ENCODE measurements around the gene CXCL5. TPM values are rescaled to one million over a fixed set of nuclear protein-coding genes. Genes with fewer than 3 reads are reported as not detected.

CXCL5 gene
- total and polyA plus RNA-seq, 2 experiments from 2014 or later, result 7.5 to 7.6 TPM

DNA sequence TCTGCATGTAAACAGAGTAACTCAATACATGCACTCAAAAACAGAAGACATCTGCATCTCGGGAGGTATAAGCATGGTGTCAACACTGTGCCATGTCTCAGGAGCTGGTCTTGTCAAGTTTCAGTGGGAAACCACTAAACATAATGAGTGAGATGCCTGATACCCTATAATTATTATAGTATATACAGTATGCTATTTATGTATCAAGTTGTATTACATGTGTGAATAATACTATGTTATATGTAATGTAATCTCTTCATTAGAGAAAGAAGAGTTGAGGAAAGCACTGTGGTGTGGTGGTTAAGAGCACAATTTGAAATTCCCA is 13.0 kb downstream of the CXCL5 start (continued):
- TF ChIP-seq, protein P1, sequence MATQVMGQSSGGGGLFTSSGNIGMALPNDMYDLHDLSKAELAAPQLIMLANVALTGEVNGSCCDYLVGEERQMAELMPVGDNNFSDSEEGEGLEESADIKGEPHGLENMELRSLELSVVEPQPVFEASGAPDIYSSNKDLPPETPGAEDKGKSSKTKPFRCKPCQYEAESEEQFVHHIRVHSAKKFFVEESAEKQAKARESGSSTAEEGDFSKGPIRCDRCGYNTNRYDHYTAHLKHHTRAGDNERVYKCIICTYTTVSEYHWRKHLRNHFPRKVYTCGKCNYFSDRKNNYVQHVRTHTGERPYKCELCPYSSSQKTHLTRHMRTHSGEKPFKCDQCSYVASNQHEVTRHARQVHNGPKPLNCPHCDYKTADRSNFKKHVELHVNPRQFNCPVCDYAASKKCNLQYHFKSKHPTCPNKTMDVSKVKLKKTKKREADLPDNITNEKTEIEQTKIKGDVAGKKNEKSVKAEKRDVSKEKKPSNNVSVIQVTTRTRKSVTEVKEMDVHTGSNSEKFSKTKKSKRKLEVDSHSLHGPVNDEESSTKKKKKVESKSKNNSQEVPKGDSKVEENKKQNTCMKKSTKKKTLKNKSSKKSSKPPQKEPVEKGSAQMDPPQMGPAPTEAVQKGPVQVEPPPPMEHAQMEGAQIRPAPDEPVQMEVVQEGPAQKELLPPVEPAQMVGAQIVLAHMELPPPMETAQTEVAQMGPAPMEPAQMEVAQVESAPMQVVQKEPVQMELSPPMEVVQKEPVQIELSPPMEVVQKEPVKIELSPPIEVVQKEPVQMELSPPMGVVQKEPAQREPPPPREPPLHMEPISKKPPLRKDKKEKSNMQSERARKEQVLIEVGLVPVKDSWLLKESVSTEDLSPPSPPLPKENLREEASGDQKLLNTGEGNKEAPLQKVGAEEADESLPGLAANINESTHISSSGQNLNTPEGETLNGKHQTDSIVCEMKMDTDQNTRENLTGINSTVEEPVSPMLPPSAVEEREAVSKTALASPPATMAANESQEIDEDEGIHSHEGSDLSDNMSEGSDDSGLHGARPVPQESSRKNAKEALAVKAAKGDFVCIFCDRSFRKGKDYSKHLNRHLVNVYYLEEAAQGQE (IDR thresholded peaks at IDR 0.05; ENCODE audit: unreplicated experiment), result no peak
- TF ChIP-seq POLR2AphosphoS5 (IDR thresholded peaks at IDR 0.05; ENCODE audit: low read depth), result no peak
- no peak for TF ChIP-seq NANOG (IDR thresholded peaks at IDR 0.05; ENCODE audit: borderline replicate concordance)
- no peak for TF ChIP-seq STAT1 (IDR thresholded peaks at IDR 0.05; ENCODE audit: unreplicated experiment)

DNA sequence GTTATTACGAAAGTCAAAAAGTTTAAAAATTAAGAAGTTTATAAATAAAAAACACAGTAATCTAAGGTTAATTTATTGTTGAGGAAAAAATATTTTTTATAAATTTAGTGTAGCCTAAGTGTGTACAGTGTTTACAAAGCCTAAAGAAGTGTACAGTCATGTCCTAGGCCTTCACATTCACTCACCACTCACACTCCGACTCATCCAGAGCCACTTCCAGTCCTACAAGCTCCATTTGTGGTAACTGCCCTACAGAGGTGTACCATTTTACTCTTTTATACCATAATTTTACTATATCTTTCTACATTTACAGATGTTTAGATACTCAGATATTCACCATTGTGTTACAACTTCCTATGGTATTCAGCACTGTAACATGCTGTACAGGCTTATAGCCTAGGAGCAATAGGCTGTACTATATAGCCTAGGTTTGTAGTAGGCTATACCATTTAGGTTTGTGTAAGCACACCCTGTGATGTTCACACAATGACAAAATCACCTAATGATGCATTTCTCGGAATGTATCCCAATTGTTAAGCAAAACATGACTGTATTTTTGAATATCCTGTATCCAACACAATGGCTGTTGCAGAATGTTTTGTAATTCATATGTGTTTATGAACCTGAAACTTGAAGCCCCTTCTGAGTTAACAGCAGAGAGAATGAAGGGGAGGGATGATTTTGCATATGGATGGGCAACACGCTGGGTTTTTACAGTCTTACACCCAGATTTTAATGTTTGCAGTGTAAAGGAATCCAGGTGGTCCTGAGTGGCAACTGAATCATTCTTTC is 13.5 kb downstream of the CXCL5 start:
- Mint-ChIP-seq H3K4me1 (peaks cover 40% of the 10 kb centered on the region), H3K9me3 (0 out of 3 replicates have a peak, but pooled peaks cover 4% of the 10 kb centered on the region), H3K27ac (peak overlapping the region; percentile 92), H3K36me3 (ENCODE audit: low read depth) (peaks cover 20% of the 10 kb centered on the region), H3K27me3 (ENCODE audit: insufficient read depth, low read depth, poor library complexity) (peaks cover 3% of the 10 kb centered on the region), H3K4me3 (no peak overlapping the region)
- no peaks in the 10 kb centered on the region for H3K9me2 ChIP-seq (ENCODE audit: insufficient read depth)
- no peaks in the 10 kb centered on the region for H4K20me1 ChIP-seq (replicated peaks; ENCODE audit: insufficient read depth)
- TF ChIP-seq, protein P2, sequence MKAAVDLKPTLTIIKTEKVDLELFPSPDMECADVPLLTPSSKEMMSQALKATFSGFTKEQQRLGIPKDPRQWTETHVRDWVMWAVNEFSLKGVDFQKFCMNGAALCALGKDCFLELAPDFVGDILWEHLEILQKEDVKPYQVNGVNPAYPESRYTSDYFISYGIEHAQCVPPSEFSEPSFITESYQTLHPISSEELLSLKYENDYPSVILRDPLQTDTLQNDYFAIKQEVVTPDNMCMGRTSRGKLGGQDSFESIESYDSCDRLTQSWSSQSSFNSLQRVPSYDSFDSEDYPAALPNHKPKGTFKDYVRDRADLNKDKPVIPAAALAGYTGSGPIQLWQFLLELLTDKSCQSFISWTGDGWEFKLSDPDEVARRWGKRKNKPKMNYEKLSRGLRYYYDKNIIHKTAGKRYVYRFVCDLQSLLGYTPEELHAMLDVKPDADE (IDR thresholded peaks at IDR 0.05), result peak; percentile 58; the same call in 1 of the 2 replicates
- TF ChIP-seq NANOG (IDR thresholded peaks at IDR 0.05; ENCODE audit: borderline replicate concordance), result peak; percentile 99
- TF ChIP-seq, protein P1 (IDR thresholded peaks at IDR 0.05; ENCODE audit: unreplicated experiment), result no peak
- TF ChIP-seq, protein P3, sequence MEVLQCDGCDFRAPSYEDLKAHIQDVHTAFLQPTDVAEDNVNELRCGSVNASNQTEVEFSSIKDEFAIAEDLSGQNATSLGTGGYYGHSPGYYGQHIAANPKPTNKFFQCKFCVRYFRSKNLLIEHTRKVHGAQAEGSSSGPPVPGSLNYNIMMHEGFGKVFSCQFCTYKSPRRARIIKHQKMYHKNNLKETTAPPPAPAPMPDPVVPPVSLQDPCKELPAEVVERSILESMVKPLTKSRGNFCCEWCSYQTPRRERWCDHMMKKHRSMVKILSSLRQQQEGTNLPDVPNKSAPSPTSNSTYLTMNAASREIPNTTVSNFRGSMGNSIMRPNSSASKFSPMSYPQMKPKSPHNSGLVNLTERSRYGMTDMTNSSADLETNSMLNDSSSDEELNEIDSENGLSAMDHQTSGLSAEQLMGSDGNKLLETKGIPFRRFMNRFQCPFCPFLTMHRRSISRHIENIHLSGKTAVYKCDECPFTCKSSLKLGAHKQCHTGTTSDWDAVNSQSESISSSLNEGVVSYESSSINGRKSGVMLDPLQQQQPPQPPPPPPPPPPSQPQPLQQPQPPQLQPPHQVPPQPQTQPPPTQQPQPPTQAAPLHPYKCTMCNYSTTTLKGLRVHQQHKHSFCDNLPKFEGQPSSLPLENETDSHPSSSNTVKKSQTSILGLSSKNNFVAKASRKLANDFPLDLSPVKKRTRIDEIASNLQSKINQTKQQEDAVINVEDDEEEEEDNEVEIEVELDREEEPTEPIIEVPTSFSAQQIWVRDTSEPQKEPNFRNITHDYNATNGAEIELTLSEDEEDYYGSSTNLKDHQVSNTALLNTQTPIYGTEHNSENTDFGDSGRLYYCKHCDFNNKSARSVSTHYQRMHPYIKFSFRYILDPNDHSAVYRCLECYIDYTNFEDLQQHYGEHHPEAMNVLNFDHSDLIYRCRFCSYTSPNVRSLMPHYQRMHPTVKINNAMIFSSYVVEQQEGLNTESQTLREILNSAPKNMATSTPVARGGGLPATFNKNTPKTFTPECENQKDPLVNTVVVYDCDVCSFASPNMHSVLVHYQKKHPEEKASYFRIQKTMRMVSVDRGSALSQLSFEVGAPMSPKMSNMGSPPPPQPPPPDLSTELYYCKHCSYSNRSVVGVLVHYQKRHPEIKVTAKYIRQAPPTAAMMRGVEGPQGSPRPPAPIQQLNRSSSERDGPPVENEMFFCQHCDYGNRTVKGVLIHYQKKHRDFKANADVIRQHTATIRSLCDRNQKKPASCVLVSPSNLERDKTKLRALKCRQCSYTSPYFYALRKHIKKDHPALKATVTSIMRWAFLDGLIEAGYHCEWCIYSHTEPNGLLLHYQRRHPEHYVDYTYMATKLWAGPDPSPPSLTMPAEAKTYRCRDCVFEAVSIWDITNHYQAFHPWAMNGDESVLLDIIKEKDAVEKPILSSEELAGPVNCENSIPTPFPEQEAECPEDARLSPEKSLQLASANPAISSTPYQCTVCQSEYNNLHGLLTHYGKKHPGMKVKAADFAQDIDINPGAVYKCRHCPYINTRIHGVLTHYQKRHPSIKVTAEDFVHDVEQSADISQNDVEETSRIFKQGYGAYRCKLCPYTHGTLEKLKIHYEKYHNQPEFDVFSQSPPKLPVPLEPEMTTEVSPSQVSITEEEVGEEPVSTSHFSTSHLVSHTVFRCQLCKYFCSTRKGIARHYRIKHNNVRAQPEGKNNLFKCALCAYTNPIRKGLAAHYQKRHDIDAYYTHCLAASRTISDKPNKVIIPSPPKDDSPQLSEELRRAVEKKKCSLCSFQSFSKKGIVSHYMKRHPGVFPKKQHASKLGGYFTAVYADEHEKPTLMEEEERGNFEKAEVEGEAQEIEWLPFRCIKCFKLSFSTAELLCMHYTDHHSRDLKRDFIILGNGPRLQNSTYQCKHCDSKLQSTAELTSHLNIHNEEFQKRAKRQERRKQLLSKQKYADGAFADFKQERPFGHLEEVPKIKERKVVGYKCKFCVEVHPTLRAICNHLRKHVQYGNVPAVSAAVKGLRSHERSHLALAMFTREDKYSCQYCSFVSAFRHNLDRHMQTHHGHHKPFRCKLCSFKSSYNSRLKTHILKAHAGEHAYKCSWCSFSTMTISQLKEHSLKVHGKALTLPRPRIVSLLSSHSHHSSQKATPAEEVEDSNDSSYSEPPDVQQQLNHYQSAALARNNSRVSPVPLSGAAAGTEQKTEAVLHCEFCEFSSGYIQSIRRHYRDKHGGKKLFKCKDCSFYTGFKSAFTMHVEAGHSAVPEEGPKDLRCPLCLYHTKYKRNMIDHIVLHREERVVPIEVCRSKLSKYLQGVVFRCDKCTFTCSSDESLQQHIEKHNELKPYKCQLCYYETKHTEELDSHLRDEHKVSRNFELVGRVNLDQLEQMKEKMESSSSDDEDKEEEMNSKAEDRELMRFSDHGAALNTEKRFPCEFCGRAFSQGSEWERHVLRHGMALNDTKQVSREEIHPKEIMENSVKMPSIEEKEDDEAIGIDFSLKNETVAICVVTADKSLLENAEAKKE (CRISPR knock-in tag; IDR thresholded peaks at IDR 0.05), result no peak
- TF ChIP-seq CREB1 (CRISPR knock-in tag; IDR thresholded peaks at IDR 0.05; ENCODE audit: low read depth), result peak; percentile 14; the same call in 1 of the 2 replicates
- no peak overlapping the region for H2AFZ ChIP-seq
- H3F3A ChIP-seq (replicated peaks; ENCODE audit: low read depth), result no peaks in the 10 kb centered on the region
- H3K27me3 ChIP-seq (ENCODE audit: insufficient read depth), result no peaks in the 10 kb centered on the region
- no peaks in the 10 kb centered on the region for H3K79me2 ChIP-seq (replicated peaks; ENCODE audit: insufficient read depth)
- DNase-seq (ENCODE audit: low spot score), result peak; percentile 83
- peak; percentile 80 for ATAC-seq
- no peak overlapping the region for H3K4me3 ChIP-seq
- no peaks in the 10 kb centered on the region for H3K36me3 ChIP-seq (ENCODE audit: insufficient read depth)
- peaks cover 27% of the 10 kb centered on the region for H3K4me1 ChIP-seq (ENCODE audit: insufficient read depth)
- H3K4me2 ChIP-seq, result no peak overlapping the region
- peak overlapping the region; percentile 87 for H3K27ac ChIP-seq (ENCODE audit: low read depth)
